ENCODE data around the gene NARF. TPM values are rescaled to one million over a fixed set of nuclear protein-coding genes. Genes with fewer than 3 reads are reported as not detected.

The NARF gene
- polyA plus RNA-seq, 1 donor, result 44.1 TPM

- Histone ChIP-seq H3K9me3 (ENCODE audit: control insufficient read depth, low read depth, low read length) (no peaks in the 10 kb centered on the region), H3K27me3 (ENCODE audit: control insufficient read depth, insufficient read depth, low read length) (no peaks in the 10 kb centered on the region), H3K36me3 (ENCODE audit: control insufficient read depth, insufficient read depth, low read length) (peaks cover 34% of the 10 kb centered on the region), H3K4me1 (ENCODE audit: control insufficient read depth, insufficient read depth, low read length) (no peaks in the 10 kb centered on the region), H3K27ac (ENCODE audit: low read length) (no peak overlapping the region), H3K4me3 (ENCODE audit: low read length) (no peak overlapping the region)
- WGBS (ENCODE audit: insufficient coverage, low lambda C conversion rate), result no CpG with 5 or more reads among the region's 32 CpGs
- no peak for DNase-seq
Measured at GRCh38 chr17:82433560-82434215, 24.9 kb upstream of the NARF start.

DNA sequence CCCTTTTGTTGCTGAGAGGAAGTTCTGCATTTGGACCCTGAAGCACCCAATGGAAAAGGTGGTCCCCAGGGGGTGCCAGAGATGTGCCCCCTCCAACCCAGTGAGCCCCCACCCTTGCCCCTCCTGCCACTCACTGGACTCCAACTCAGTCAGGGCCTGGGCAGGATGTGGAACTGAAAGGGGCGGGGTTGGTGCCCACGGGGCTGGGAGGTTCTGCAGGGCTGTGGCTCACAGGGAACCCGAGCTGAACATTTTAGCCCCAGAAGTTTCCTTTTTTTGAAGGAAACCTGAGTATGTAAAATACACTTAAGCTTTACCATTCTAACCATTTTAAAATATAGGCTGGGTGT, 24.4 kb upstream of the NARF start:
- DNase-seq, result no peak
- H3K4me1 ChIP-seq (ENCODE audit: control insufficient read depth, insufficient read depth, low read length), result no peaks in the 10 kb centered on the region
- H3K27me3 ChIP-seq (ENCODE audit: control insufficient read depth, insufficient read depth, low read length), result no peaks in the 10 kb centered on the region
- WGBS (ENCODE audit: insufficient coverage, low lambda C conversion rate), result no CpG with 5 or more reads among the region's 3 CpGs
- peaks cover 34% of the 10 kb centered on the region for H3K36me3 ChIP-seq (ENCODE audit: control insufficient read depth, insufficient read depth, low read length)
- H3K9me3 ChIP-seq (ENCODE audit: control insufficient read depth, low read depth, low read length), result peaks cover 4% of the 10 kb centered on the region
- no peak overlapping the region for H3K4me3 ChIP-seq (ENCODE audit: low read length)
- no peak overlapping the region for H3K27ac ChIP-seq (ENCODE audit: low read length)

DNA sequence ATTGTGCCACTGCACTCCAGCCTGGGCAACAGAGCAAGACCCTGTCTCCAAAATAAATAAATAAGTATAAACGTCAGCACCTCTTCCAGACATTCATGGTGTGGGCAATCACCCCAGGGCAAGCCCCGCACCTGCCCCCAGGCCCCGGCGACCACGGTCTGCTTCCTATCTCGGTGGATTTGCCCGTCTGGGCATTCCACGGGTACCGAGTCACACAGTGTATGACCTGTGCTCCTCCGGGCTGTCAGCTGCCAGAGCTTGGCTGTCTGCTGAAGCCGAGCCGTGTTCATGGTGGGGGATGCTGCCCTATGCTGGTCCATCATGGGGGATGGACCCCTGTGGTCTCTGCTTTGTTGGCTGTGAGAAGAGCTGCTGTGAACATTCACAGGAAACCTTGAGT, 23.4 kb upstream of the NARF start:
- Histone ChIP-seq H3K4me1 (ENCODE audit: control insufficient read depth, insufficient read depth, low read length) (no peaks in the 10 kb centered on the region), H3K4me3 (ENCODE audit: low read length) (no peak overlapping the region), H3K27ac (ENCODE audit: low read length) (no peak overlapping the region), H3K27me3 (ENCODE audit: control insufficient read depth, insufficient read depth, low read length) (no peaks in the 10 kb centered on the region), H3K9me3 (ENCODE audit: control insufficient read depth, low read depth, low read length) (peaks cover 4% of the 10 kb centered on the region), H3K36me3 (ENCODE audit: control insufficient read depth, insufficient read depth, low read length) (peaks cover 38% of the 10 kb centered on the region)
- no peak for DNase-seq
- WGBS (ENCODE audit: insufficient coverage, low lambda C conversion rate), result no CpG with 5 or more reads among the region's 12 CpGs

GRCh38 chr17:82435601-82436583, 22.6 kb upstream of the NARF start:
- no peak overlapping the region for H3K4me3 ChIP-seq (ENCODE audit: low read length)
- peaks cover 4% of the 10 kb centered on the region for H3K9me3 ChIP-seq (ENCODE audit: control insufficient read depth, low read depth, low read length)
- WGBS (ENCODE audit: insufficient coverage, low lambda C conversion rate), result no CpG with 5 or more reads among the region's 43 CpGs
- H3K36me3 ChIP-seq (ENCODE audit: control insufficient read depth, insufficient read depth, low read length), result peaks cover 38% of the 10 kb centered on the region
- no peak overlapping the region for H3K27ac ChIP-seq (ENCODE audit: low read length)
- no peaks in the 10 kb centered on the region for H3K4me1 ChIP-seq (ENCODE audit: control insufficient read depth, insufficient read depth, low read length)
- DNase-seq, result no peak
- no peaks in the 10 kb centered on the region for H3K27me3 ChIP-seq (ENCODE audit: control insufficient read depth, insufficient read depth, low read length)

GRCh38 chr17:82436601-82437324, 21.8 kb upstream of the NARF start:
- Histone ChIP-seq H3K36me3 (ENCODE audit: control insufficient read depth, insufficient read depth, low read length) (peaks cover 39% of the 10 kb centered on the region), H3K4me1 (ENCODE audit: control insufficient read depth, insufficient read depth, low read length) (no peaks in the 10 kb centered on the region), H3K27me3 (ENCODE audit: control insufficient read depth, insufficient read depth, low read length) (no peaks in the 10 kb centered on the region), H3K4me3 (ENCODE audit: low read length) (no peak overlapping the region), H3K9me3 (ENCODE audit: control insufficient read depth, low read depth, low read length) (peaks cover 4% of the 10 kb centered on the region), H3K27ac (ENCODE audit: low read length) (no peak overlapping the region)
- no peak for DNase-seq
- no CpG with 5 or more reads among the region's 36 CpGs for WGBS (ENCODE audit: insufficient coverage, low lambda C conversion rate)

- Histone ChIP-seq H3K36me3 (ENCODE audit: control insufficient read depth, insufficient read depth, low read length) (peaks cover 42% of the 10 kb centered on the region), H3K4me1 (ENCODE audit: control insufficient read depth, insufficient read depth, low read length) (no peaks in the 10 kb centered on the region), H3K9me3 (ENCODE audit: control insufficient read depth, low read depth, low read length) (peaks cover 7% of the 10 kb centered on the region), H3K4me3 (ENCODE audit: low read length) (no peak overlapping the region), H3K27ac (ENCODE audit: low read length) (no peak overlapping the region), H3K27me3 (ENCODE audit: control insufficient read depth, insufficient read depth, low read length) (no peaks in the 10 kb centered on the region)
- WGBS (ENCODE audit: insufficient coverage, low lambda C conversion rate), result no CpG with 5 or more reads among the region's 18 CpGs
- DNase-seq, result no peak
Measured at GRCh38 chr17:82437325-82437668, 21.2 kb upstream of the NARF start.

DNA sequence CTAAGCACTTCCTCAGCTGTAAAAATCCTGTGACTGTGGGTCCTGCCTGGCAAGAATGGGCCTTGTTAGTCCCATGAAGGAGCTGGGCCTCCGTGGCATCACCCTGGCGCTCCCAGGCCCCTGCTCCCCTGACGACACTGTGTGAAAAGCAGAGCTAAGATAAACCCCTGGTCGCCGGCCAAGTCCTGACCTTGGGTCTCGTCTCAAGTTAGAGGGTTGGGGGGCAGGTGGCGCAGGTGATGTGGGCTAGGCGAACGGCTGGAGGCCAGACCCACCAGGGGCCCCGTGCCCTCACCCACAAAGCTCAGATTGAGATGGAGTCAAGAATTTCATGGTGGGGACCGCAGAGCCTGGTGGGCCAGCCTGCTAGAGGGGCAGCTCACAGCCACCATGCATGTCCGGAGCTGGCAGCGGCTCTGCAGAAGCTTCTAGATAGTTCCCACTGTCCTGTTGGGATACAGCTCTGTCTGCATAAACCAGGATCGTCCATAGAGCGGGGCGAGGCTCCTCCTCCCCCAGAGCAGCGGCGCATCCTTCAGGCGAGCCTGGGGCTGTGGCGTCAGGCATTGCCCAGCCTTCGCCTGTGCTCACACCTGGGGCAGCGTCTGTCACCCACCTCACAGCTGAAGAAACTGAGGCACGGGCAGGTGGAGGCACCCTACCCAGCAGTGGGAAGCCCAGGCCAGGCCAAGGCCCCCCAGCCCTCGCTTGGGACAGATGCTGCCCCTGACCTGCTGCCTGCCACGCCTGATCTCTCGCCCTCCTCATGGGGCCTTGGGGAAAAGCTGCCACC, 19.9 kb upstream of the NARF start:
- no peaks in the 10 kb centered on the region for H3K4me1 ChIP-seq (ENCODE audit: control insufficient read depth, insufficient read depth, low read length)
- no peak for DNase-seq
- H3K36me3 ChIP-seq (ENCODE audit: control insufficient read depth, insufficient read depth, low read length), result peaks cover 49% of the 10 kb centered on the region
- H3K27ac ChIP-seq (ENCODE audit: low read length), result no peak overlapping the region
- peaks cover 7% of the 10 kb centered on the region for H3K9me3 ChIP-seq (ENCODE audit: control insufficient read depth, low read depth, low read length)
- no peaks in the 10 kb centered on the region for H3K27me3 ChIP-seq (ENCODE audit: control insufficient read depth, insufficient read depth, low read length)
- H3K4me3 ChIP-seq (ENCODE audit: low read length), result no peak overlapping the region
- no CpG with 5 or more reads among the region's 26 CpGs for WGBS (ENCODE audit: insufficient coverage, low lambda C conversion rate)

DNA sequence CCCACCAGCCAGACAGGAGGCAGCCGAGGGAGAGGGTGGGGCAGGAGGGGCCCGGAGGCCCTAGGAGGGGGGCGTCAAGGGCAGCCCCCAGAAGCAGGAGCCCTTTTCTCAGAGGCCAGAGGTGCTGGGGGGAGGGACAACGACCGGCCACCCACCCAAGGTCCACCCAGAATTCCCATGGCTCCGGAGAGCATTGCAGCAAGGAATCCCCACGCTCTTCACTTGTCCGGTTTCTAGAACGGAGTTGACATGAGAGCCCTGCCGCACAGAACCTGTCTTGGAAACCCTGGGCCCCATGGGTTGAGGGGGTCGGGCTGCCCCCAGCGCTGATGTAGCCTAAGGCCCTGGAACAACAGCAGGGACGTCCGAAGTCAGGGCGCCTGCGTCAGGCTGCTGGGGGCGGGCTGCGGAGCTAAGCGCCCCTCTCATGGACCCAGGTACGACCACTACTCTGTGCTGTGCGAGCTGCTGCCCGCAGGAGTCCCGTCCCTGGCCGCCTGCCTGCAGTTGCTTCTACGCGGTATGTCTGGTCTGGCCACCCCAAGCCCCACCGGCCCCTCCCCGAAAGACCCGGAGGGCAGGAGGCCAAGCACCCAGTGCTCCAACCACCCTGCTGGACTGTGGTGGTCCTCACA, 19.2 kb upstream of the NARF start:
- no peaks in the 10 kb centered on the region for H3K4me1 ChIP-seq (ENCODE audit: control insufficient read depth, insufficient read depth, low read length)
- peaks cover 49% of the 10 kb centered on the region for H3K36me3 ChIP-seq (ENCODE audit: control insufficient read depth, insufficient read depth, low read length)
- no peak overlapping the region for H3K27ac ChIP-seq (ENCODE audit: low read length)
- no peak for DNase-seq
- H3K27me3 ChIP-seq (ENCODE audit: control insufficient read depth, insufficient read depth, low read length), result no peaks in the 10 kb centered on the region
- peaks cover 7% of the 10 kb centered on the region for H3K9me3 ChIP-seq (ENCODE audit: control insufficient read depth, low read depth, low read length)
- no peak overlapping the region for H3K4me3 ChIP-seq (ENCODE audit: low read length)
- no CpG with 5 or more reads among the region's 29 CpGs for WGBS (ENCODE audit: insufficient coverage, low lambda C conversion rate)

DNA sequence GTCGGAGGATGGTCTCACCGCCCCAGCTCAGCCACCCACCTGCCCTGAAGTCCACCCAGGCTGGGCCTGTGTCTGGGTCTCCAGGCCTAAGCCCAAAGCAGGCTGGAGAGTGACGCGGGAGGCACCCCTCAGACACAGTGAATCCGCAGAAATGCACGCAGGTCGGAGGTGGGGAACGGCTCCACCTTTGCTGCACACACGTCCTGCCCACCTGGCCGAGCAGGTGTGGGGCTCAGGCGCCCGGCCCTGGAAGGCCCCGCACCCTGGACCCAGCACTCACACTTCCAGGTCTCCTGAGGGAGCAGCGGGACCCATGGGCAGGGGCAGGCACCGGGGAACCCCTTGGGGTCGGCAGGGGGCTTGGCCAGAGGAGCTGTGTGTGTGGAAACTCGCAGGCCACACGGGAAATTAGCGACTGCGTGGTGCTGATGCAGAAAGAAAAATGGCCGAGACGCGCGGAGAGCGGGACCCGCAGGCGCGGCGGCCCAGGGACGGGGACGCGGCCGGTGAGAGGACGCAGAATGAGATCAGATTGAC, 18.6 kb upstream of the NARF start:
- peaks cover 7% of the 10 kb centered on the region for H3K9me3 ChIP-seq (ENCODE audit: control insufficient read depth, low read depth, low read length)
- no peak overlapping the region for H3K27ac ChIP-seq (ENCODE audit: low read length)
- H3K4me3 ChIP-seq (ENCODE audit: low read length), result no peak overlapping the region
- WGBS (ENCODE audit: insufficient coverage, low lambda C conversion rate), result 95% methylated on average over 8 of the region's 34 CpGs
- no peaks in the 10 kb centered on the region for H3K27me3 ChIP-seq (ENCODE audit: control insufficient read depth, insufficient read depth, low read length)
- no peaks in the 10 kb centered on the region for H3K4me1 ChIP-seq (ENCODE audit: control insufficient read depth, insufficient read depth, low read length)
- DNase-seq, result no peak
- H3K36me3 ChIP-seq (ENCODE audit: control insufficient read depth, insufficient read depth, low read length), result peaks cover 53% of the 10 kb centered on the region

Measured in large intestine (tissue), 3 donors.